ENCODE data around the gene AP1S1.

The AP1S1 gene

GRCh38 chr7:101169838-101170551, 15.7 kb downstream of the AP1S1 start:
- FAIRE-seq: peak; percentile 88
- peak; percentile 77 for DNase-seq (ENCODE audit: insufficient read length, low spot score)

GRCh38 chr7:101170617-101171441, 16.6 kb downstream of the AP1S1 start:
- FAIRE-seq (no peak), DNase-seq (ENCODE audit: insufficient read length, low spot score) (no peak)

- no peak for FAIRE-seq
- no peak for DNase-seq (ENCODE audit: insufficient read length, low spot score)
These were observed 17.2 kb downstream of the AP1S1 start for GRCh38 chr7:101171442-101171837.

- FAIRE-seq (no peak), DNase-seq (ENCODE audit: insufficient read length, low spot score) (no peak)
These were observed 18.0 kb downstream of the AP1S1 start for GRCh38 chr7:101172005-101172853.

- FAIRE-seq (no peak), DNase-seq (ENCODE audit: insufficient read length, low spot score) (no peak)
These were observed 18.8 kb downstream of the AP1S1 start for GRCh38 chr7:101172854-101173751.

- peak; percentile 85 for DNase-seq (ENCODE audit: insufficient read length, low spot score)
- FAIRE-seq: peak; percentile 44
These were observed 19.5 kb downstream of the AP1S1 start for GRCh38 chr7:101173752-101174244.

GRCh38 chr7:101174322-101174854, 20.1 kb downstream of the AP1S1 start:
- DNase-seq (ENCODE audit: insufficient read length, low spot score) (no peak), FAIRE-seq (no peak)

- FAIRE-seq: no peak
- DNase-seq (ENCODE audit: insufficient read length, low spot score): no peak
These were observed 21.4 kb downstream of the AP1S1 start for GRCh38 chr7:101175664-101176063.

- no peak for DNase-seq (ENCODE audit: insufficient read length, low spot score)
- no peak for FAIRE-seq
These were observed 23.4 kb downstream of the AP1S1 start for GRCh38 chr7:101177644-101178043.

GRCh38 chr7:101179117-101179516, 24.8 kb downstream of the AP1S1 start:
- no peak for FAIRE-seq
- DNase-seq (ENCODE audit: insufficient read length, low spot score): no peak

GRCh38 chr7:101179713-101180112, 25.4 kb downstream of the AP1S1 start:
- no peak for FAIRE-seq
- no peak for DNase-seq (ENCODE audit: insufficient read length, low spot score)

GRCh38 chr7:101180130-101180755, 26.0 kb downstream of the AP1S1 start, which contains the start of gene NAT16:
NAT16 (minus strand) TSS chr7:101180293; CDS start chr7:101174807, 5,486 bp downstream.
- no peak for DNase-seq (ENCODE audit: insufficient read length, low spot score)
- FAIRE-seq: no peak

GRCh38 chr7:101185258-101185839, 31.1 kb downstream of the AP1S1 start:
- no peak for FAIRE-seq
- no peak for DNase-seq (ENCODE audit: insufficient read length, low spot score)

- no peak for DNase-seq (ENCODE audit: insufficient read length, low spot score)
- FAIRE-seq: no peak
These were observed 31.9 kb downstream of the AP1S1 start for GRCh38 chr7:101186194-101186593.

- no peak for DNase-seq (ENCODE audit: insufficient read length, low spot score)
- FAIRE-seq: no peak
These were observed 32.7 kb downstream of the AP1S1 start for GRCh38 chr7:101186844-101187428.

- FAIRE-seq (no peak), DNase-seq (ENCODE audit: insufficient read length, low spot score) (no peak)
These were observed 34.8 kb downstream of the AP1S1 start for GRCh38 chr7:101189109-101189508.

GRCh38 chr7:101195884-101196283, 41.6 kb downstream of the AP1S1 start:
- no peak for FAIRE-seq
- no peak for DNase-seq (ENCODE audit: insufficient read length, low spot score)

- no peak for FAIRE-seq
- DNase-seq (ENCODE audit: insufficient read length, low spot score): no peak
These were observed 43.7 kb downstream of the AP1S1 start for GRCh38 chr7:101197991-101198390.

Measured in GM19239 (cell line).